Fibroblast of mammary gland (primary cell): ENCODE data around the gene USP25.

ENCODE experiments used
- DNase-seq: peaks from one replicate; pipeline ENCODE4 v3.0.0-alpha.2; 2010; ENCODE audit warnings: low read depth
- H3K4me3 ChIP-seq: 2 replicates; pipeline ENCODE4 v1.5.1; 2011; ENCODE audit warnings: low read depth, mild to moderate bottlenecking, low read length, moderate library complexity; ENCODE audit not compliant: control insufficient read depth
- CTCF ChIP-seq: conservative IDR thresholded peaks from 2 replicates; pipeline ENCODE4 v1.5.1; 2011; ENCODE audit warnings: low read depth, low read length, inconsistent platforms; ENCODE audit not compliant: control insufficient read depth, insufficient read depth

Gene USP25

GRCh38 chr21:15896501-15896900 lies 166.7 kb downstream of the USP25 start:
- TF ChIP-seq CTCF: no peak
- no peak for DNase-seq

GRCh38 chr21:15904389-15904788 lies 174.6 kb downstream of the USP25 start:
- no peak overlapping the region for H3K4me3 ChIP-seq
- DNase-seq: no peak

More at GRCh38 chr21:15896501-15896900, 166.7 kb downstream of the USP25 start:
- H3K4me3 ChIP-seq: no peak overlapping the region

GRCh38 chr21:15908187-15908586 lies 178.4 kb downstream of the USP25 start:
- H3K4me3 ChIP-seq: no peak overlapping the region
- TF ChIP-seq CTCF: no peak
- DNase-seq: peak; percentile 63

More at GRCh38 chr21:15904389-15904788, 174.6 kb downstream of the USP25 start:
- TF ChIP-seq CTCF: no peak

GRCh38 chr21:15928196-15928595 lies 198.4 kb downstream of the USP25 start:
- H3K4me3 ChIP-seq: no peak overlapping the region
- DNase-seq: no peak
- no peak for TF ChIP-seq CTCF

- peak; percentile 13 for DNase-seq
- no peak for TF ChIP-seq CTCF
- no peak overlapping the region for H3K4me3 ChIP-seq
Measured at GRCh38 chr21:15928686-15929425, 199.1 kb downstream of the USP25 start.

GRCh38 chr21:15929536-15929935 lies 199.8 kb downstream of the USP25 start:
- TF ChIP-seq CTCF: no peak
- no peak overlapping the region for H3K4me3 ChIP-seq

More at GRCh38 chr21:15929536-15929935, 199.8 kb downstream of the USP25 start:
- DNase-seq: no peak
